22Rv1 (cell line): ENCODE data around the gene REEP6.

ENCODE experiments used
- CTCF ChIP-seq: fragments of 450-650 bp; IDR thresholded peaks from 2 replicates; pipeline ENCODE4 v1.5.1; 2017; ENCODE audit warnings: mild to moderate bottlenecking
- ZFX ChIP-seq: fragments of 450-650 bp; IDR thresholded peaks from 2 replicates; pipeline ENCODE4 v1.6.1; 2017; ENCODE audit warnings: antibody characterized with exemption, borderline replicate concordance

DNA sequence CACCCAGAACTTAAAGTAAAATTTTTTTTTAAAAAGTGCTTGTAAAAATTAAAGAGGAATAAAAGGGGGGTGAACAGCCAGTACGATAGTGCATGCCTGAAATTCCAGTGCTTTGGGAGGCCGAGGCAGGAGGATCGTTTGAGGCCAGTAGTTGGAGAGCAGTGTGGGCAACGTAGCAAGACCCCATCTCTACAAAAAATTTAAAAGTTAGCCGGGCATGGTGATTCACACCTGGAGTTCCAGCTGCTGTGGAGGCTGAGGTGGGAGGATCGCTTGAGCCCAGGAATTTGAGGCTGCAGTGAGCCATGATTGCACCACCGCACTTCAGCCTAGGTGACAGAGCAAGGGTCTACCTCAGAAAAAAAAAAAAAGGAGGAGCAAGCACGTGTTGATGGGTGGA, 14.0 kb downstream of the REEP6 start:
- no peak for TF ChIP-seq CTCF
- no peak for TF ChIP-seq ZFX
